ENCODE results near the gene USP6NL. TPM values are rescaled to one million over a fixed set of nuclear protein-coding genes. Genes with fewer than 3 reads are reported as not detected.

USP6NL gene
- polyA plus RNA-seq, 3 donors = 5.5 to 7.7 (median 6.7) TPM

DNA sequence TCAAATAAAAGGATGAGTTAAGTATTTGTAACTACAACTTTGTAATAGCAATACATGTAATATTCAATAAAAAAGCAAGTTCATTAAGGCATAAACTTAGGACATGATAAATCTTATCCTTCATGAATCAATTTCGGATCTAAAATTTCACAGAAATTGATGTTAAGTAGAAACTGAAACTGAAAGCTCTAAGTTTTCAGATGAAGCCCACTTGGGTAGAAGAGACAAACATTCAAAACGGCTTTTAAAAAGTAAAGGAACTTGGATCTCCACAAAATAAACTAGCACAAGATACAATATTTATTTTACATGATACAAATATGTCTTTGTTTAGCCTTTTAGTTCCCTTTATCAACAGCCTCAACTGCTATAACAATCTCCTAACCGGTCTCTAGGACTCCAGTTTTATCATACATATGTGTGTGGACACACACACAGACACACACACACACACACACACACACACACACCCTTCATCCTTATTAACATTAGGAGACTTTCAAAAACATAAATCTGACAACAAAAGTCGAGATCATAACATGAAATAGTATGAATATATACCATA lies 83.7 kb downstream of the USP6NL start:
- intact Hi-C loops (cut with micrococcal nuclease) = loop anchor here in 1 of 2 donors (10.0 kb wide), 1 partner anchor 87 kb away; the partner anchor contains the start of gene USP6NL
- peaks cover 0 to 2% (median 0%) of the 10 kb centered on the region in 7 donors for H3K9me3 Mint-ChIP-seq
- H4K20me1 ChIP-seq (ENCODE audit: insufficient read depth, low read length) = peaks cover 13% of the 10 kb centered on the region
- H3K4me3 ChIP-seq (replicated peaks in 1 of 3; ENCODE audit: low read depth in 2 of 3, low read length in 3 of 3) = no peak overlapping the region
- H3K4me1 ChIP-seq (ENCODE audit: control insufficient read depth in 1 of 2, insufficient read depth in 2 of 2, low read length in 2 of 2) = peaks cover 12 to 13% of the 10 kb centered on the region in 2 donors
- peaks cover 25% of the 10 kb centered on the region for H3K4me1 Mint-ChIP-seq
- peaks cover 0 to 3% (median 2%) of the 10 kb centered on the region in 3 donors for H3K27me3 Mint-ChIP-seq (ENCODE audit: low read depth in 3 of 3)
- H3K79me2 ChIP-seq (ENCODE audit: insufficient read depth, low read length) = no peaks in the 10 kb centered on the region
- no peak overlapping the region for H3K4me2 ChIP-seq (replicated peaks; ENCODE audit: extremely low read depth, low read length, poor library complexity, severe bottlenecking)
- H3K9me3 ChIP-seq (replicated peaks in 1 of 2; ENCODE audit: control insufficient read depth in 1 of 2, insufficient read depth in 1 of 2, low read length in 2 of 2) = no peaks in the 10 kb centered on the region
- peaks cover 14 to 17% of the 10 kb centered on the region in 2 donors for H3K36me3 Mint-ChIP-seq
- H3K9ac ChIP-seq (ENCODE audit: insufficient read depth, low read length, poor library complexity, severe bottlenecking) = no peak overlapping the region
- no peak overlapping the region for H3K27ac Mint-ChIP-seq
- H3K27ac ChIP-seq (ENCODE audit: low read depth in 1 of 2, low read length in 2 of 2) = no peak overlapping the region
- H3K27me3 ChIP-seq (ENCODE audit: control insufficient read depth in 2 of 2, insufficient read depth in 2 of 2, low read length in 2 of 2) = no peaks in the 10 kb centered on the region
- H3K36me3 ChIP-seq (replicated peaks in 1 of 2; ENCODE audit: control insufficient read depth in 1 of 2, insufficient read depth in 2 of 2, low read length in 2 of 2) = peaks cover 6 to 21% of the 10 kb centered on the region in 2 donors
- H2AFZ ChIP-seq (ENCODE audit: insufficient read depth, low read depth, low read length, poor library complexity, severe bottlenecking) = no peak overlapping the region
- TF ChIP-seq, protein P1, sequence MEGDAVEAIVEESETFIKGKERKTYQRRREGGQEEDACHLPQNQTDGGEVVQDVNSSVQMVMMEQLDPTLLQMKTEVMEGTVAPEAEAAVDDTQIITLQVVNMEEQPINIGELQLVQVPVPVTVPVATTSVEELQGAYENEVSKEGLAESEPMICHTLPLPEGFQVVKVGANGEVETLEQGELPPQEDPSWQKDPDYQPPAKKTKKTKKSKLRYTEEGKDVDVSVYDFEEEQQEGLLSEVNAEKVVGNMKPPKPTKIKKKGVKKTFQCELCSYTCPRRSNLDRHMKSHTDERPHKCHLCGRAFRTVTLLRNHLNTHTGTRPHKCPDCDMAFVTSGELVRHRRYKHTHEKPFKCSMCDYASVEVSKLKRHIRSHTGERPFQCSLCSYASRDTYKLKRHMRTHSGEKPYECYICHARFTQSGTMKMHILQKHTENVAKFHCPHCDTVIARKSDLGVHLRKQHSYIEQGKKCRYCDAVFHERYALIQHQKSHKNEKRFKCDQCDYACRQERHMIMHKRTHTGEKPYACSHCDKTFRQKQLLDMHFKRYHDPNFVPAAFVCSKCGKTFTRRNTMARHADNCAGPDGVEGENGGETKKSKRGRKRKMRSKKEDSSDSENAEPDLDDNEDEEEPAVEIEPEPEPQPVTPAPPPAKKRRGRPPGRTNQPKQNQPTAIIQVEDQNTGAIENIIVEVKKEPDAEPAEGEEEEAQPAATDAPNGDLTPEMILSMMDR (IDR thresholded peaks at IDR 0.05) = no peak
- H3K4me3 Mint-ChIP-seq = peak overlapping the region in 1 of 2 donors; percentile 3
- WGBS (ENCODE audit: insufficient coverage) = no CpG with 5 or more reads among the region's 4 CpGs
- DNase-seq = no peak

DNA sequence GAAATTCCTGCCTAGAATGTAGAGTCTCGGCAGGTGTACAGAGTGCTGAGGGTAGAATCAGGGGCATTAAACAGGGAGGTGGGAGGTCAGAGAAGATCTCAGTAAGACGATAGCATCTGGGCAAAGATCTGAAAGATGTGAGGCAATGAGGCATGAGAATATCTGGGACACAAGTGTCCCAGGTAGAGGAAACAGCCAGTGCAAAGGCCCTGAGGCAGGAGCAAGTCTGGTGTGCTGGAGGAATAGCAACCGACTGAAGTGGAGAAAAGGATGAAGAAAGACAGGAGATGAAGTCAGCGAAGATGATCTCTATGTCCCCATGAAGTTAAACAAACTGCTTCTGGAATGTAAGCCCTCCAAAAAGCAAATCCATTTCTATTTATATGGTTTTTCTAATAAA lies 84.4 kb downstream of the USP6NL start:
- Mint-ChIP-seq H3K9me3 (peaks cover 0 to 2% (median 0%) of the 10 kb centered on the region in 7 donors), H3K4me1 (peaks cover 32% of the 10 kb centered on the region), H3K27me3 (ENCODE audit: low read depth in 3 of 3) (peaks cover 0 to 3% (median 2%) of the 10 kb centered on the region in 3 donors), H3K4me3 (no peak overlapping the region), H3K36me3 (peaks cover 14 to 17% of the 10 kb centered on the region in 2 donors), H3K27ac (no peak overlapping the region)
- no peak overlapping the region for H3K27ac ChIP-seq (ENCODE audit: low read depth in 1 of 2, low read length in 2 of 2)
- no peak overlapping the region for H2AFZ ChIP-seq (ENCODE audit: insufficient read depth, low read depth, low read length, poor library complexity, severe bottlenecking)
- H3K4me1 ChIP-seq (ENCODE audit: control insufficient read depth in 1 of 2, insufficient read depth in 2 of 2, low read length in 2 of 2) = peaks cover 14 to 20% of the 10 kb centered on the region in 2 donors
- H3K4me2 ChIP-seq (replicated peaks; ENCODE audit: extremely low read depth, low read length, poor library complexity, severe bottlenecking) = no peak overlapping the region
- intact Hi-C loops (cut with micrococcal nuclease) = loop anchor here in 1 of 2 donors (10.0 kb wide), 1 partner anchor 88 kb away; the partner anchor contains the start of gene USP6NL
- no peaks in the 10 kb centered on the region for H3K79me2 ChIP-seq (ENCODE audit: insufficient read depth, low read length)
- no peaks in the 10 kb centered on the region for H3K27me3 ChIP-seq (ENCODE audit: control insufficient read depth in 2 of 2, insufficient read depth in 2 of 2, low read length in 2 of 2)
- no peak overlapping the region for H3K9ac ChIP-seq (ENCODE audit: insufficient read depth, low read length, poor library complexity, severe bottlenecking)
- DNase-seq = no peak
- H3K36me3 ChIP-seq (replicated peaks in 1 of 2; ENCODE audit: control insufficient read depth in 1 of 2, insufficient read depth in 2 of 2, low read length in 2 of 2) = peaks cover 6 to 21% of the 10 kb centered on the region in 2 donors
- H3K4me3 ChIP-seq (replicated peaks in 1 of 3; ENCODE audit: low read depth in 2 of 3, low read length in 3 of 3) = no peak overlapping the region
- 100% methylated on average over 2 of the region's 4 CpGs for WGBS (ENCODE audit: insufficient coverage)
- peaks cover 13% of the 10 kb centered on the region for H4K20me1 ChIP-seq (ENCODE audit: insufficient read depth, low read length)
- no peaks in the 10 kb centered on the region for H3K9me3 ChIP-seq (replicated peaks in 1 of 2; ENCODE audit: control insufficient read depth in 1 of 2, insufficient read depth in 1 of 2, low read length in 2 of 2)
- TF ChIP-seq, protein P1 (IDR thresholded peaks at IDR 0.05) = no peak

Measured in CD14-positive monocyte (primary cell).